Measurements from ENCODE around the gene MCF2L.

Gene MCF2L

GRCh38 chr13:113002206-113002912, 33.3 kb downstream of the MCF2L start:
- H3K4me3 ChIP-seq (replicated peaks; ENCODE audit: insufficient read depth, low read length) = no peak overlapping the region
- no peak overlapping the region for H3K27ac ChIP-seq (replicated peaks)
- TF ChIP-seq SPI1 (IDR thresholded peaks at IDR 0.05; ENCODE audit: borderline replicate concordance, low read depth) (no peak), GABPA (IDR thresholded peaks at IDR 0.05; ENCODE audit: low read depth) (no peak), POLR2AphosphoS5 (IDR thresholded peaks at IDR 0.05; ENCODE audit: low read depth) (no peak), CTCF (IDR thresholded peaks at IDR 0.05; ENCODE audit: insufficient read depth, low read length) (no peak)
- TF ChIP-seq, protein P1, sequence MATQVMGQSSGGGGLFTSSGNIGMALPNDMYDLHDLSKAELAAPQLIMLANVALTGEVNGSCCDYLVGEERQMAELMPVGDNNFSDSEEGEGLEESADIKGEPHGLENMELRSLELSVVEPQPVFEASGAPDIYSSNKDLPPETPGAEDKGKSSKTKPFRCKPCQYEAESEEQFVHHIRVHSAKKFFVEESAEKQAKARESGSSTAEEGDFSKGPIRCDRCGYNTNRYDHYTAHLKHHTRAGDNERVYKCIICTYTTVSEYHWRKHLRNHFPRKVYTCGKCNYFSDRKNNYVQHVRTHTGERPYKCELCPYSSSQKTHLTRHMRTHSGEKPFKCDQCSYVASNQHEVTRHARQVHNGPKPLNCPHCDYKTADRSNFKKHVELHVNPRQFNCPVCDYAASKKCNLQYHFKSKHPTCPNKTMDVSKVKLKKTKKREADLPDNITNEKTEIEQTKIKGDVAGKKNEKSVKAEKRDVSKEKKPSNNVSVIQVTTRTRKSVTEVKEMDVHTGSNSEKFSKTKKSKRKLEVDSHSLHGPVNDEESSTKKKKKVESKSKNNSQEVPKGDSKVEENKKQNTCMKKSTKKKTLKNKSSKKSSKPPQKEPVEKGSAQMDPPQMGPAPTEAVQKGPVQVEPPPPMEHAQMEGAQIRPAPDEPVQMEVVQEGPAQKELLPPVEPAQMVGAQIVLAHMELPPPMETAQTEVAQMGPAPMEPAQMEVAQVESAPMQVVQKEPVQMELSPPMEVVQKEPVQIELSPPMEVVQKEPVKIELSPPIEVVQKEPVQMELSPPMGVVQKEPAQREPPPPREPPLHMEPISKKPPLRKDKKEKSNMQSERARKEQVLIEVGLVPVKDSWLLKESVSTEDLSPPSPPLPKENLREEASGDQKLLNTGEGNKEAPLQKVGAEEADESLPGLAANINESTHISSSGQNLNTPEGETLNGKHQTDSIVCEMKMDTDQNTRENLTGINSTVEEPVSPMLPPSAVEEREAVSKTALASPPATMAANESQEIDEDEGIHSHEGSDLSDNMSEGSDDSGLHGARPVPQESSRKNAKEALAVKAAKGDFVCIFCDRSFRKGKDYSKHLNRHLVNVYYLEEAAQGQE (IDR thresholded peaks at IDR 0.05; ENCODE audit: insufficient replicate concordance, low read depth) = no peak
- H3K27me3 ChIP-seq (ENCODE audit: insufficient read depth, poor library complexity, severe bottlenecking) = peaks cover 45% of the 10 kb centered on the region
- DNase-seq (ENCODE audit: low read depth in 1 of 2, low spot score in 1 of 2) = no peak

GRCh38 chr13:113002913-113003290, 33.9 kb downstream of the MCF2L start:
- peaks cover 41% of the 10 kb centered on the region for H3K27me3 ChIP-seq (ENCODE audit: insufficient read depth, poor library complexity, severe bottlenecking)
- DNase-seq (ENCODE audit: low read depth in 1 of 2, low spot score in 1 of 2) = no peak
- TF ChIP-seq POLR2AphosphoS5 (IDR thresholded peaks at IDR 0.05; ENCODE audit: low read depth) = no peak
- TF ChIP-seq SPI1 (IDR thresholded peaks at IDR 0.05; ENCODE audit: borderline replicate concordance, low read depth) = no peak
- TF ChIP-seq GABPA (IDR thresholded peaks at IDR 0.05; ENCODE audit: low read depth) = no peak
- TF ChIP-seq, protein P1 (IDR thresholded peaks at IDR 0.05; ENCODE audit: insufficient replicate concordance, low read depth) = no peak
- no peak for TF ChIP-seq CTCF (IDR thresholded peaks at IDR 0.05; ENCODE audit: insufficient read depth, low read length)
- no peak overlapping the region for H3K27ac ChIP-seq (replicated peaks)
- no peak overlapping the region for H3K4me3 ChIP-seq (replicated peaks; ENCODE audit: insufficient read depth, low read length)

- Histone ChIP-seq H3K27me3 (ENCODE audit: insufficient read depth, poor library complexity, severe bottlenecking) (peaks cover 35% of the 10 kb centered on the region), H3K4me3 (replicated peaks; ENCODE audit: insufficient read depth, low read length) (no peak overlapping the region), H3K27ac (replicated peaks) (no peak overlapping the region)
- DNase-seq (ENCODE audit: low read depth in 1 of 2, low spot score in 1 of 2) = no peak
- no peak for TF ChIP-seq GABPA (IDR thresholded peaks at IDR 0.05; ENCODE audit: low read depth)
- no peak for TF ChIP-seq SPI1 (IDR thresholded peaks at IDR 0.05; ENCODE audit: borderline replicate concordance, low read depth)
- TF ChIP-seq, protein P1 (IDR thresholded peaks at IDR 0.05; ENCODE audit: insufficient replicate concordance, low read depth) = no peak
- TF ChIP-seq CTCF (IDR thresholded peaks at IDR 0.05; ENCODE audit: insufficient read depth, low read length) = no peak
- TF ChIP-seq POLR2AphosphoS5 (IDR thresholded peaks at IDR 0.05; ENCODE audit: low read depth) = no peak
Observed at GRCh38 chr13:113004126-113004525, 35.1 kb downstream of the MCF2L start.

All from HL-60 (cell line).